ENCODE measurements around the gene ORAI1. TPM values are rescaled to one million over a fixed set of nuclear protein-coding genes. Genes with fewer than 3 reads are reported as not detected.
A peak's percentile ranks its signal among the peaks of the same experiment; 100 is the strongest.

Gene ORAI1
- total RNA-seq, 5 donors from 2014 or later (not counting 1 experiment from before 2014, with no cell fraction given) = 38.9 to 76.5 (median 59.0) TPM

DNA sequence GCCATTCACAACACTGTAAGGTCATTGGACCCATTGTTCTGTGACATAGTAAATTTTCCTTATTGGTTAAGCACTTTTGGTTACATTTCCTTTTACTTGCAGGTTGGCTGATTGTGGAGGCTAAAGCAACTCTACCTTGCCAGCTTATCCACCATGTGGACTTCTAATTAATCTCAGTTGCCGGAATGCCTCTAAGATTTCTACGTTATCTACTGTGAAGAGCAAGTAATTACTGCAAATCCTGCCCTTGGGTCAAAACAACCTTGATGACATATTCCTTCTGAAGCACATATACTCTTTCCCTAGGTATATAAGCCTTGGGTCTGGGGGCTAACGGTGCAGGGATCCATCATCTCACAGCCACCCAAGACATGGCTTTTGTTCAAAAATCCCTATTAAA, 62.6 kb downstream of the ORAI1 start:
- ChIA-PET CTCF (no interaction called here), POLR2A (no interaction called here)
- 100% methylated on average over 1 of the region's 3 CpGs for WGBS (ENCODE audit: insufficient coverage)
- DNase-seq (no peak), ATAC-seq (replicated peaks in 1 of 4) (no peak)
- Histone ChIP-seq H3K27ac (ENCODE audit: low read length) (no peak overlapping the region), H3K9me3 (no peaks in the 10 kb centered on the region), H3K4me1 (ENCODE audit: control insufficient read depth in 1 of 2, extremely low read depth in 1 of 2, insufficient read depth in 2 of 2, low read length in 2 of 2) (peaks cover 4 to 16% of the 10 kb centered on the region in 2 experiments), H3K4me3 (ENCODE audit: control insufficient read depth in 1 of 2, extremely low read depth in 1 of 2, low read length in 1 of 2) (no peak overlapping the region), H3K36me3 (ENCODE audit: control insufficient read depth in 2 of 2, extremely low read depth in 1 of 2, insufficient read depth in 1 of 2, low read length in 1 of 2) (no peaks in the 10 kb centered on the region), H3K27me3 (replicated peaks in 1 of 2; ENCODE audit: control insufficient read depth in 2 of 2, extremely low read depth in 1 of 2, insufficient read depth in 2 of 2, low read length in 1 of 2) (peaks cover 0 to 2% of the 10 kb centered on the region in 2 experiments)
- peak overlapping the region in 1 of 2 donors; percentile 28 for H3K27ac Mint-ChIP-seq
- no peaks in the 10 kb centered on the region for H3K27me3 Mint-ChIP-seq
- no peaks in the 10 kb centered on the region for H3K9me3 Mint-ChIP-seq
- H3K36me3 Mint-ChIP-seq = no peaks in the 10 kb centered on the region
- H3K4me3 Mint-ChIP-seq = no peak overlapping the region
- H3K4me1 Mint-ChIP-seq = peaks cover 7 to 12% (median 9%) of the 10 kb centered on the region in 3 donors

DNA sequence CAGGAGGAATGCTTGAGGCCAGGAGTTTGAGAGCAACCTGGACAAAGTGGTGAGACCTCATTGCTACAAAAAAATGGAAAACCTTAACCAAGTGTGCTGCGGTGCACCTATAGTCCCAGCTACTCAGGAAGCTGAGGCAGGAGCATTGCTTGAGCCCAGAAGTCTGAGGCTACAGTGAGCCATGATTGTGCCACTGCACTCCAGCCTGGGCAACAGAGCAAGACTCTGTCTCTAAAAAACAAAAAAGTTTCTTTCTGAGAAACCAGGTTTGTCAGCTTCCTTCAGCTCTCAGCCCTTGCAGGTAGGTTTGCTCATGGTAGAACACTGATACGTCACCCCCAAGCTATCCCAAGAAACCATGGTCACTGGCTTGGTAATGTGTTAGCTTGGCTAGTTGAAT, 63.1 kb downstream of the ORAI1 start:
- Histone ChIP-seq H3K4me1 (ENCODE audit: control insufficient read depth in 1 of 2, extremely low read depth in 1 of 2, insufficient read depth in 2 of 2, low read length in 2 of 2) (peaks cover 4 to 16% of the 10 kb centered on the region in 2 experiments), H3K27ac (ENCODE audit: low read length) (no peak overlapping the region), H3K27me3 (replicated peaks in 1 of 2; ENCODE audit: control insufficient read depth in 2 of 2, extremely low read depth in 1 of 2, insufficient read depth in 2 of 2, low read length in 1 of 2) (peaks cover 0 to 2% of the 10 kb centered on the region in 2 experiments), H3K9me3 (no peaks in the 10 kb centered on the region), H3K4me3 (ENCODE audit: control insufficient read depth in 1 of 2, extremely low read depth in 1 of 2, low read length in 1 of 2) (no peak overlapping the region), H3K36me3 (ENCODE audit: control insufficient read depth in 2 of 2, extremely low read depth in 1 of 2, insufficient read depth in 1 of 2, low read length in 1 of 2) (no peaks in the 10 kb centered on the region)
- CTCF ChIA-PET = interaction anchor here in 1 of 2 donors (1.2 kb wide), 1 partner anchor 122 kb away, joined by 3 read pairs; no protein-coding TSS in a partner anchor
- Mint-ChIP-seq H3K27ac (peak overlapping the region in 1 of 2 donors; percentile 28), H3K4me1 (peaks cover 7 to 12% (median 9%) of the 10 kb centered on the region in 3 donors), H3K9me3 (no peaks in the 10 kb centered on the region), H3K4me3 (no peak overlapping the region), H3K27me3 (no peaks in the 10 kb centered on the region), H3K36me3 (no peaks in the 10 kb centered on the region)
- 100% methylated on average over 1 of the region's 2 CpGs for WGBS (ENCODE audit: insufficient coverage)
- POLR2A ChIA-PET = no interaction called here
- no peak for DNase-seq
- ATAC-seq (replicated peaks in 1 of 4) = no peak

Other genes with a start within 250 kb of the ORAI1 start
- gene RNF34, start 226.4 kb upstream of the ORAI1 start, total RNA-seq = 10 to 100 TPM; 71.8 to 94.5 (median 80.8) TPM
- gene KDM2B, start 45.5 kb upstream of the ORAI1 start, total RNA-seq = 100 to 1,000 TPM in 2 of 5 donors, 10 to 100 TPM in 3; 74.1 to 102 (median 95.8) TPM
- gene MORN3, start 43.1 kb downstream of the ORAI1 start, total RNA-seq = 10 to 100 TPM in 2 of 5 donors, 1 to 10 TPM in 3; 3.9 to 17.6 (median 8.3) TPM
- 10 to 100 TPM in 3 of 5 donors, 1 to 10 TPM in 2; 7.9 to 11.1 (median 10.3) TPM for gene TMEM120B, start 86.2 kb downstream of the ORAI1 start, total RNA-seq
- 100 to 1,000 TPM; 137 to 158 (median 145) TPM for gene RHOF, start 167.2 kb downstream of the ORAI1 start, total RNA-seq
- gene SETD1B, start 177.5 kb downstream of the ORAI1 start, total RNA-seq = 100 to 1,000 TPM in 1 of 5 donors, 10 to 100 TPM in 4; 87.7 to 106 (median 96.0) TPM
- gene HPD, start 232.3 kb downstream of the ORAI1 start, total RNA-seq = under 1 TPM in 3 of 5 donors, not detected in 2; 0.39 to 0.92 (median 0.58) TPM